Measurements from ENCODE around the gene ART1.

ART1 gene

GRCh38 chr11:3666023-3666530 lies 21.1 kb downstream of the ART1 start:
- no peak for DNase-seq (ENCODE audit: low read depth)

DNA sequence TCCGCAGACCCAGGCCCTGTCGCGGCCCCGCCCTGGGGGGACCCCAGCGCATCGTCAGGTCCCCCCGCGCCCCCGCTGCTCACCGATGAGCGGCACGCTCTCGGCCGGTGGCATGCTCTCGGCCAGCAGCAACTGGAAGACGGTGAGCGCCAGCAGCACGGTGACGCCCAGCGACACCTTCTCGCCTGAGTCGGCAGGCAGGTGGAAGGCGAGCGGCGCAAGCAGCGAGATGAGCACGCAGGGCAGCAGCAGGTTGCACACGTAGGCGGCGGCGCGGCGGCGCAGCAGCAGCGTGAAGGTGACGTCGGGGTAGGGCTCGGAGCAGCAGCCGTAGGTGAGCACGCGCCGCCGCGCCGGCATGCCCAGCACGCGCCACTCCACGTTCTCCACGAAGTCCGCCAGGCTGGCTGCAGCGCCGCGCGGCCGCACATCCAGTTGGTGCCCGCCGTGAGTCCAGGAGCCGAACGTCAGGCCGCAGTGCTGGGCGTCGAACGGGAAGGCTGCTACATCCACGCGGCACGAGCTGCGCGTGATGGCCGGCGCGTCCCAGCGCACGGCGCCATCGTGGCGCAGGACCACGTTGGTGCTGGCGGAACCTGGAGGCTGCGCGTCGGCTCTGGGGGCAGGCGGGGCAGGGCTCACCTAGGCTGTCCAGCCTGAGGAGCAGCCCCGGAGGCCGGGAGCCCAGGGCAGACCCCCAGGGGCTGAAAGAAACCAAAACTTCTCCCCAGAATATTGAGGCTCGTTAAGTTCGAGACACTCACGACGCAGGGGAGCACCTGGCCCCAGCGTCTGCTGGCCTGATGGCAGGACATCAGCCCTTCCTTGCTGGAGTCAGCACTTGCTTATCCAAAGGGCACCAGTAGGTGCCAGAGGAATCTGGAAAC lies 22.5 kb downstream of the ART1 start:
- no peak for DNase-seq (ENCODE audit: low read depth)

GRCh38 chr11:3669128-3669527 lies 24.2 kb downstream of the ART1 start:
- DNase-seq (ENCODE audit: low read depth) = no peak

DNA sequence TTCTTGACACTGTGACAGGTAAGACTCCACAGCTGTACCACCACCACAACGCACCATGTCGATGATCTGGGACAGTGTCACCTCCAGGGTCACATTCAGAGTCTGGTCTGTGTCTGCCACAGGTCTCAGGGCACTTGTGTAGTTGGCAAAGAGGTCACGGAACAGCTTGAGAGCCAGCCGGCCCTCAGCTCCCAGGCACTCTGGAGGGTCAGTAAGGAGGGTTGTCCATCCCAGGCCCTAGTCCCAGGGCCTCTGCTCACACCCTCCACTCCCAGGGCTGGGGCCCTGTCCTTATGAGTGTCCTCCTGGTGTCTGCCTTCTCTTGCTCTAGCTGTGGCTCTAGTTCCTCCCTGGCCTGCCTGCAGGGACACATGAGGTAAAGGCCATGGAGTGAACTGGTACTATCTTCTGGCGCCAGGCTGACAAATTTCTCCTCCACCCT lies 24.8 kb downstream of the ART1 start:
- no peak for DNase-seq (ENCODE audit: low read depth)

DNA sequence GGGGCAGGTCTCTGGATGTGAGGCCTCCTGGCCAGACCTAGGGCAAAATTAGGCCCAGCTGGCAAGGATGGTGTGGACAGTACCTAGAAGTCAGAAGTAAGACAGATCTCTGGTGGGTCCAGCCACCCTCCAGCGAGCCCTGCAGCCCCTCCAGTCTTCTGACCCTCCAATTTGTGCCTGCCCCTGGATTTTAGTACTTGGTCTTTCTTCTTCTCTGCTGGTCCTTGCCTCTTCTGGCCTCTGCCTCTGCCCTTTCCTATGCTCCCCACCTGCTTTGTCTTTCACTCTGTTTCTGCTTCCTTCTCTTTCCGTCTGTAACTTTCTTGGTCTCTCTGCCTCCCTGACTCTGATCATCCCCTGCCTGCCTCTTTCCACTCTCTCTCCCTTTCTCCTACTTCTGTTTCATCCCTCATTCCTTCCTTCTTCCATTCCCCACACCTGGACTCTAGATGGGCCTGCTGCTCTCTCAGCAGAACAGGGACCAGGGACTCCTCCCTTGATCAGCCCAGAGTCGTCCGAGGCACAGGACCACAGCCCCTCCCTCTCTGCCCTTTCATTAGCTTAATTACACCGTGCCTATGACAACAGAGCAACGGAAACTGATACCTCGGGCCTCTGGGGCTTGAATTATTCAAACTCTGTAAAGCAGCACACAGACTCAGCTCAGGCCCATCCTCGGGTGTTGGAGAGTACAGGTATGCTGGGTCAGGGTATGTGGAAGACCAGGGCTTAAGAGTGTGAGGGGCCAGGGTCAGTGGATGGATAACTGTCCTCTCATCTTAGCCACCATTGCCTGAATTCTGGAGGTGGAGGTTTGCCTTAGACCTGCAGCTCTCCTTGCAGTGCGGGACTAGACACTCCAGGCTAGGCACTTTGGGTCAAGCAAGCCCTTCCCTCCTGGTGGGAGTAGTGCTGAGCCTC lies 26.7 kb downstream of the ART1 start, which contains the start of gene CHRNA10:
Gene CHRNA10, minus strand, starts transcription at position 51 of the 921 bp plus-strand sequence. CDS start 72 bp downstream, outside the sequence.
- no peak for DNase-seq (ENCODE audit: low read depth)

DNA sequence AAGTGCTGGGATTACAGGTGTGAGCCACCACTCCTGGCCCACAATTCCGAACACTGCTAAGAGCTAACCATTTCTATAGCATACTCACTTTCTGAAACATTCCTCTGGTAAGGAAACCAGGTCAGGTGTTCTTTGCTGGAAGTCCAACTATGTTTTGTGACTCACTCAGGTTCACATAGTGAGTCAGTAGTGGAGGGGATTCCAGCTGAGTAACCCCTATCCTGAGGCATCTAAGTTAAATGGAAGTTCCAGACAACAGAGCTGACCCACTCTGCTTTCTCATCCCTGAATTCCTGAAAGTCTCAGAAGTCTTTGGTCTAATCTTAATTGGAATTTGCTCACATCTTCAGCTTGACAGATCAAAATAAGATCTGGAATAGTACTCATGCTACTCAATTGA lies 29.3 kb downstream of the ART1 start:
- no peak for DNase-seq (ENCODE audit: low read depth)

DNA sequence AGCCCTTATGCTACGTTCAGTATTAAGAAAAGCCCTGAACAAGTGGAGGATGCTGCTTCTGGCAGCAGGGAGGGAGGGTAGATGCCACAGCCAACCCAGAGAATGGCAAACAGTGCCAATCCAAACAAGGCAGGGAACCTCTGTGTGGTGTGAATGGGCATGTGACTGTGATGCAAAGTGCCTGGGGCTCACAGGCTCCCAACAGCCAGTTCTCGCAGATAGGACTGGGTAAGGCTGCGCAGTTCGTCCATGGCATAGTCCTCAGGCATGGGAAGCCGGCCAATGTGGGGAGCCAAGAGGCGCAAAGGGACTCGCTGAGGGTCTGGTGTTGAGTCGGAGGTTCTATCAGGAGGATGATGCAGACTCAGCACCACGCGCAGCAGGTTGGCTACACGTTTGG lies 31.0 kb downstream of the ART1 start:
- DNase-seq (ENCODE audit: low read depth) = no peak

DNA sequence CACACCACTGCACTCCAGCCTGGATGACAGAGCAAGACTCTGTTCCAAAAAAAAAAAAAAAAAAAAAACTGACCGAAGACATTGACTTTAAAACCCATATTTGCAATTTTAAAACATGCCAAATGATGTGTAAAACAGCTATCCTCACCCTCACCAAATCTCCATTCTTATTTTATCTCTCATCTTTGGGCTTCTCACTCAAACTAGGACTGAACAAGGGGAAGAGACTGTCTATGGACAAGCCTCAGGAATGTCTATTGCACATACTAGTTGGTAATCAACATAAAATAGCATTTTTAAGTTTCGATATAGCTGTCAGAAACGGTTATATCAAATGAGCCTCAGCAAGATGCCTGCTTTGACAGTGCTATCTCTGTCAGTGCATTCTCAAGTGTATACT lies 34.1 kb downstream of the ART1 start:
- DNase-seq (ENCODE audit: low read depth) = no peak

GRCh38 chr11:3683039-3683438 lies 38.1 kb downstream of the ART1 start:
- DNase-seq (ENCODE audit: low read depth) = no peak

- no peak for DNase-seq (ENCODE audit: low read depth)
Measured at GRCh38 chr11:3684129-3684818, 39.3 kb downstream of the ART1 start.

GRCh38 chr11:3684819-3685172 lies 39.9 kb downstream of the ART1 start:
- DNase-seq (ENCODE audit: low read depth) = no peak

DNA sequence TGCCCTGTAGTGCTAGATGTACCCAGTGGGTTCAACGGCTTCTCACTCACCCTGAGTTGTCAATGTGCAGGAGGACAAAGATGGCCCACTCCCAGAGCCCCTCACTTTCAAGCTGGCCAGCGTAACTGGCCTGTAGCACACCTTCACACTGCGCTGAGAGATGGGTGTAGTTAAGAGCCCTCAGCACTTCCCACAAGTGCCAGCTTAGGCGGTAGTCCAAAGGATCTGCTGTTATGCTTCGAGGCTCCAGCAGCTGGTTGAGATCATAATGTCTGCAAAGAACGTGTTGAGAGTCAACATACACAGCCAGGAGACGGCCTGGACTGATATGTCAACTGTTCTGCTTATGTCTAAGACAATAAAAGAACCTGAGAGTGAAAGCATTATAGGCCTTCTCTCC lies 41.0 kb downstream of the ART1 start:
- no peak for DNase-seq (ENCODE audit: low read depth)

DNA sequence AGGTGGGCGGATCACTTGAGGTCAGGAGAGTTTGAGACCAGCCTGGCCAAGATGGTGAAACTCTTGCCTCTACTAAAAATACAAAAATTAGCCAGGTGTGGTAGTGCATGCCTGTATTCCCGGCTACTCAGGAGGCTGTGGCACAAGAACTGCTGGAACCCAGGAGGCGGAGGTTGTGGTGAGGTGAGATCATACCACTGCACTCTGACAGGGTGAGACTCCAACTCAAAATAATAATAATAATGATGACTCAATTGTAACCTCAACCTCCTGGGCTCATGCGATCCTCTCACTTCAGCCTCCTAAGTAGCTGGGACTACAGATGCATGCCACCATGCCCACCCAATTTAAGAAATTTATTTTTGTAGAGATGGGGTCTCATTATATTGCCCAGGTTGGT lies 41.8 kb downstream of the ART1 start:
- no peak for DNase-seq (ENCODE audit: low read depth)

- no peak for DNase-seq (ENCODE audit: low read depth)
Measured at GRCh38 chr11:3700410-3700809, 55.5 kb downstream of the ART1 start.

DNA sequence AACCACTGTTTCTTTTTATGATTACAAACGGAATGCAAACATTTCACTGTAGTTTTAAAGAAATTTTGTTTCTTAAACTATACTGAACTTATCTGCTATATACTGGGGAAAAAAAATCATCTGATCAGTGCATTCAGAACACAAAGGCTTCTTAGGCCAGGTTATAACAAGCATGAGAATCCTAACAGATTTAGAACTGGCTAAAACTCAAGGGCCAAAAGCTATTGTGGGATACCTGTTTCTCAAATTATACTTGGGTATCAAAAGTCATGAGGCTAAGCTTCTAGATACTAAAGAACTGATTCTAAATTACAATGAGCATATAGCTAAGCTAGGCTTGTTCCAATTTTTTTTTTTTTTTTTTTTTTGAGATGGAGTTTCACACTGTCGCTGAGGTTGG lies 56.0 kb downstream of the ART1 start:
- DNase-seq (ENCODE audit: low read depth) = no peak

GRCh38 chr11:3703383-3703782 lies 58.5 kb downstream of the ART1 start:
- no peak for DNase-seq (ENCODE audit: low read depth)

DNA sequence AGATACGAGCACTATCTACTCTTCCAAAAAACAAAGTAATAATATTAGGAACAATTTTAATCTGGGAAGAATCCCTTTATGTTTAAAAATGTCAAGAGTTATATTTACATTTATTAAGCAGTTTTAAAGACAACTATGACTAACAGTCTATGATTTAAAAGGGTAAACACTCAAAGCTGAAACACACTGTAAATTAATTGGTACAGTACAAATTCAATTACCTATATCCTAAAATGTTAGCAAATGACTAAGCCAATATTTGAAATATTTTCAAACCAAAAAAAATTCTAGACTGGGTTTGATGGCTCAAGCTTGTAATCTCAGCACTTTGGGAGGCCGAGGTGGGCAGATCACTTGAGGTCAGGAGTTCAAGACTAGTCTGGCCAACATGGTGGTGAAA lies 62.2 kb downstream of the ART1 start:
- DNase-seq (ENCODE audit: low read depth) = no peak

- no peak for DNase-seq (ENCODE audit: low read depth)
Measured at GRCh38 chr11:3709977-3710376, 65.0 kb downstream of the ART1 start.

DNA sequence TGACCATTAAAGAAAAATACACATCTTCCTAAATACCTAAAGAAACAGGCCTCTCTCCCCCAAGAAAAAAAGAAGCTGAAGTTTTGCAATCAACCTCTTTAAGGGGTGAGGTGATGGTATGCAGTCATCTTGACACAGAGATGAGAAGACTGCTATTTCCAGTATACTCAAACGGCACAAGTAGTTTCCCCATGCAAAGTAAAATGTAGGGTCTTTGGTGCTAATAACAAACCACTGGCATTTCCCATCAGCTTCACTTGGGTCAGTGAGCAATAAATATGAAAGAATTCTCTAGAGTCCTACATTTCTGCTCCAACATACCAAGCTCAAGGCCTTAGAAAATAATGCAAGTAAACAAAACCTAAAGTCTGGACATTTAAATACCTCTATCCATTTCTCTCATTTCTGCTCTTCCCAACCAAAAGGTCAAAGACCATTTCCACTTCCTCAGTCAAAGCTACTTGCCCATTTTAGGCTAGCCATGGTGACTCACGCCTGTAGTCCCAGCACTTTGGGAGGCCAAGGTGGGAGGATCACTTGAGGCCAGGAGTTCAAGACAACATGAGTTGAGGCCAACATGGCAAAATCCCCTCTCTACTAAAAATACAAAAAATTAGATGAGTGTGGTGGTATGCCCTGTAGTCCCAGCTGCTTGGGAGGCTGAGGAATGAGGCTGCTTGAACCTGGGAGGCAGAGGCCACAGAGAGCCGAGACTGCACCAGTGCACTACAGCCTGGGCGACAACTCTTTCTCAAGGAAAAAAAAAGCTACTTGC lies 65.7 kb downstream of the ART1 start:
- no peak for DNase-seq (ENCODE audit: low read depth)

GRCh38 chr11:3712274-3712673 lies 67.3 kb downstream of the ART1 start:
- no peak for DNase-seq (ENCODE audit: low read depth)
